GM12873 (cell line): ENCODE measurements around the gene SHH.

Source experiments
- TF ChIP-seq, protein P1 (sequence below): IDR thresholded peaks from 2 replicates; pipeline ENCODE4 v1.5.1; 2012; ENCODE audit warnings: low read depth, mild to moderate bottlenecking, moderate library complexity, low read length, control low read depth; ENCODE audit not compliant: insufficient read depth; ENCODE audit errors: missing control alignments

Gene SHH

DNA sequence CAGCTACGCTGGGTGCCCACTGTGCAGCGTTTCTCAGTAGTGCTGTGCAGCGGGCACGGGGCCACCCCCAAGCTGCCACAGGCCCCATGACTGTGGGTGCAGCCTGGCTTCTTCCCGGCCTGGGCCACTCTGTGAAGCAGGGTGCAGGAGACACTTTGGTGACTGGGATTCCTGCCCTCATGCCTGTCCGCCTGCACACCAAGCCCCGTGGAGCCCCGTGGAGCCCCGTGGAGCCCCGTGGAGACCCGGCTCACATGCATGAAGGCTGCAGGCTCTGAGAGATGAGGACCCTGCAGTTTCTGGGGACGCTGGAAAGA, 3.9 kb upstream of the SHH start:
- TF ChIP-seq, protein P1, sequence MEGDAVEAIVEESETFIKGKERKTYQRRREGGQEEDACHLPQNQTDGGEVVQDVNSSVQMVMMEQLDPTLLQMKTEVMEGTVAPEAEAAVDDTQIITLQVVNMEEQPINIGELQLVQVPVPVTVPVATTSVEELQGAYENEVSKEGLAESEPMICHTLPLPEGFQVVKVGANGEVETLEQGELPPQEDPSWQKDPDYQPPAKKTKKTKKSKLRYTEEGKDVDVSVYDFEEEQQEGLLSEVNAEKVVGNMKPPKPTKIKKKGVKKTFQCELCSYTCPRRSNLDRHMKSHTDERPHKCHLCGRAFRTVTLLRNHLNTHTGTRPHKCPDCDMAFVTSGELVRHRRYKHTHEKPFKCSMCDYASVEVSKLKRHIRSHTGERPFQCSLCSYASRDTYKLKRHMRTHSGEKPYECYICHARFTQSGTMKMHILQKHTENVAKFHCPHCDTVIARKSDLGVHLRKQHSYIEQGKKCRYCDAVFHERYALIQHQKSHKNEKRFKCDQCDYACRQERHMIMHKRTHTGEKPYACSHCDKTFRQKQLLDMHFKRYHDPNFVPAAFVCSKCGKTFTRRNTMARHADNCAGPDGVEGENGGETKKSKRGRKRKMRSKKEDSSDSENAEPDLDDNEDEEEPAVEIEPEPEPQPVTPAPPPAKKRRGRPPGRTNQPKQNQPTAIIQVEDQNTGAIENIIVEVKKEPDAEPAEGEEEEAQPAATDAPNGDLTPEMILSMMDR, result no peak

DNA sequence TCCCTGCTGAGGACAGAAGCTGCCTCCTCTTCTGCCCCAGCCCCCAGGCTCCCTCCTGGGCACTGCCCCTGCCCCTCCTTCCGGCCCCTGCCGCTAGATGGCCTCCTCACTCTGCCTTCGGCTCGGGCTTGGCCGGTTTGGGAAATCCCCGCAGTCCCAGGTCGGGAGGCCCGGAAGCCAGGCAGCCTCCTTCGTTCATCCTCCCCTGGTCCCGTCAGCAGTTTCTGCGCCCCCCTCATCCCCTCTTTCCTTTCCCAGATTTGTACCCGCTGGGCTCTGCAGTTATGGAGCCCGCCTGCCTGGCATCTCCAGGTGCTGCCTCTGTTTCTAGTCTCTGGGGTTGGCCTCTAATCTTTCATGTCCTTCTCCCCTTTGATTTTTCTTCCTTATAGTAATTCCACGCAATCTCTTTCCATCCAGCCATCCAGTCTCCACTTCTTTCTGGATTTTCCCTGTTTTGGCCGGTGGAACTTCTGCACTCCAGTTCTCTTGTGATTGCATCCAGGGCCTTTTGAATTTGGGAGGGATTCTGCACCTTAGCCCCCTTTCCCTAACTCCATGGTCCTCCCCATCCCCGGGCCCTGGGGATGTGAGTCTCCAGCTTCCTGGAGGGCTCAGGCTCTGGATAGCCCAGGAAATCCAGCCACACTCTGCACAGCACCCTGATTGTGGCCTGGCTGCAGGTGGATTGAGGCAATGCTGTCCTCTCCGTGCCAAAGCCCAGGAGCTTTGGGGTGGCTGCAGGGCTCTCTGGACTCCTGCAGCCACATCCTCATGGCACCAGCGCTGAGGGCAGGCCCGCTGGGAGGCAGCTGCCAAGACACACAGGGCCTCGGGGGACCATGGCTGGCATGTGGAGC, 3.3 kb upstream of the SHH start:
- TF ChIP-seq, protein P1, result peak; percentile 87

DNA sequence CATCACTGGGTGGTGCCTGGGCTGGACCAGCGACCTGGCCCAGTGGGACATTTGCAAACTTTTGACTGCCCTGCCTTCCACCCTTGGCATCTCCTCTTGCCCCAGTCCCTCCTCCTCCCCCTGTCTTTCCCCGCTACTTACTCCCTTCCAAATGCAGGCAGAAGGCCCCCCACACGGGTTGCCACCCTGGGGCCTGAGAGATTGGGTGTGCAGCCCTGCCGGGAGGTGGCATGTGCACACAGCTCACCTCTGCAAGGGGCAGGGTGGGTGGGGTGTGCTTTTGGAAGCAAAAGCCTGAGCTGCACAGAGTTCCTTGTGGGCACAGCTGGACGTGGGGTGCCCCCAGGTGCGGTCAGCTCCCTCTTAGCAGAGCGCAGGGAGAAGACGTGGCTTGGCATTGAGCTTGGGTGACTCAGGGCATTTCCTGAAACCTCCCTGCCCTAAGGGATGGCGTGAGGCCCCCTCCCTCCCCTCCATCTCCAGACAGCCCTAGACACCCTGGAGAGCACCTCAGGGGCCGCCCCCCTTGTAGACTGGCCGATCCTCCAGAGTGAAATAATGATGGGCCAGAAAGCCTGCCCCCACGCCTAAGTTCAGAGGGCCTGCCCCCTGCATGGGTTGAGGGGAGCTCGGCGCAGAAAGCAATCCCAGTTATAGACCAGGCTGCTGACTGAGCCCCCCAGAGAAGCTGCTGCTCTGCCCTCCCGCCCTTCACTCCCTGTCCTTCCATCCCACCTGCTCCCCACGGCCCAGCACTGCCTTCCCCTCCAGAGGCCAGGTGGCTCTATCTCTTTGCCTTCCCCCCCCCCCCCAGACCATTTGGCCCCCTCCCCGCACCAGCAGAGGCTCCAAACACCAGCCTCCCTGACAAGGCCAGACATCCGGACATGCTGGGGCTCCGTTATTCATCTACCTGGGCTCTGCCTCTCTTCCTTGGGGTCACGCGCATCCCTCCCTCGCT, 2.3 kb upstream of the SHH start:
- TF ChIP-seq, protein P1, result no peak

DNA sequence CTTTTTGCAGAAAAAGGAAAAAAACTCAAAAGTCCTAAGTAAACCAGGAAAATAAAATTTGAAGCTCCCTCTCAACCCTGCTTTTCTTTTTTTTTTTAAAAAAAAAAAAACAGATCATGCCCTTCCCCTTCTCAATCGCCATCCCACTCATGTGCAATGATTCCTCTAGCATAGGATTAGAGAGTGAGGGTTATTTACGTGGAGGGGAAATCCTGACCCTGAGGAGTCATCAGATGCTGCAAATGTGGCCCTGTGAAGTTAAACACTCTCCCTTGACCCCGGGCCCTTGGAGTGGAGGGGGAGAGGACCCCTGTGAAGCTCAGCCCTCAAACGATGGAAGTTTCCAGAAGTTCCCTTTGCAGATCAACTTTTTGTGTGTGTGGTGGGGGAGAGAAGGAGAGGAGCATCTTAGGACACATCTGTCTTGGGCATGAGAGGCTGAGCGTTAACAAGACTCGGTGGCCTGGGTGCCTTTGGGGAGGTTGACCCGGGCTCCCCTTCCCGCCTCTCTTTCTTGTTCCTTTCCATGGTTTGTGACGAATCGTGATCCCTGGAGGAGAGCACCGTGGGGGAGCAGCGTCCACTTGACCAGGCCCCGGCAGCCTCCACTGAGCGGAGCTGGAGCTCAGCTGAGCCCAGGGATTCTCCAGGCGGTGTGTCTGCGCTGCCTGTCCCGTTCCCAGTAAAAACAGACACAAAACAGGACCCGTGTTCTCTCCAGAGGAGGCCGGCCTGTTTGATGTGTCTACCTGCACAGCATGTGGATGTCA, 1.5 kb upstream of the SHH start:
- TF ChIP-seq, protein P1, result no peak

DNA sequence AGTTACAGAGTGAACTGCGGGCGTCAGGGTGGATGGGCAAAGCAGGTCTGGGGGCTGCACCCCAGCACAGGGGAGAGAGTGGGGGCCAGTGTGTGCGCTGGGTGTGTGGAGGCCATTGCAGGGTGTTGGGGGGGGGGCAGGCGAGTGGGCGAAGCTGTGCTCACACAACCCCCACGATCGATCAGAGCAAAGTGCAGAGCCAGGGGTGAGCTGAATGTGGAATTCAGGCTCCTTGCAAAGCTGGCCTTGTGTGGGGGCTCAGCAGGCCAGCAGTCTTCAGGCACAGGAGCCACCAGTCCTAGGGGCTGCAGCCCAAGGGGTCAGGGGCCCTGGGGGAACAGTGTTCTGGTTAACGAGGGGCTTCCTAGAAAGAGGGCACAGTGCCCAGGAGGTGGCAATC, 862 bp upstream of the SHH start:
- TF ChIP-seq, protein P1, result no peak

DNA sequence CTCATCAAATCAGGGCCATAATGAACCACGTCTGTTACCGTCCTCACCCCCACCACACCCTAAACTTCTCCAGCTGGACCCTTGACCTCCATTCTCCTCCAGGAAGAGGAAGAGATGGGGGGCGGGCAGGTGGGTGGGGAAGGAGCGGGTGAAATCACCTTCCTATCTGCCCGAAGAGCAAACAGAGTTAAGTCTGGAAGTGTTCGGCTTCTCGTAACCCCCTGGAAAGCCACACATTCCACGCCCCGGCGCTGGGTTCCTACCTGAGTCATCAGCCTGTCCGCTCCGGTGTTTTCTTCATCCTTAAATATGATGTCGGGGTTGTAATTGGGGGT, 736 bp downstream of the SHH start:
- TF ChIP-seq, protein P1, result no peak
